WTC11 (cell line): ENCODE results near the gene WDR72. TPM values are rescaled to one million over a fixed set of nuclear protein-coding genes. Genes with fewer than 3 reads are reported as not detected.

Source experiments
- ATAC-seq: fragments of 200-7000 bp; cut with Tn5 transposase; 2 replicates; pipeline ENCODE4 v1.10.0; 2021; ENCODE audit warnings: mild to moderate bottlenecking, moderate library complexity
- CTCF ChIA-PET: fragments of 300-600 bp; sonication (Branson Sonifier 250); formaldehyde crosslinking; loops from one replicate; lab custom pipeline; 2021; ENCODE audit warnings: antibody characterized with exemption; lab: Charles Lee
- POLR2A ChIA-PET: fragments of 350-600 bp; sonication (Branson Sonifier 250); formaldehyde crosslinking; loops from one replicate; lab custom pipeline; 2021; ENCODE audit warnings: antibody characterized with exemption; lab: Charles Lee
- DNase-seq: peaks from one replicate; pipeline ENCODE4 v3.0.0; 2021; ENCODE audit warnings: low spot score
- H3K27ac Mint-ChIP-seq: 2 replicates; pipeline ENCODE4 v1.8.0; 2021; ENCODE audit warnings: mixed read lengths
- H3K27me3 Mint-ChIP-seq: 2 replicates; pipeline ENCODE4 v1.8.0; 2021; ENCODE audit warnings: low read depth, mild to moderate bottlenecking, moderate library complexity, mixed read lengths
- H3K36me3 Mint-ChIP-seq: 2 replicates; pipeline ENCODE4 v1.8.0; 2021; ENCODE audit warnings: mixed read lengths
- H3K4me1 Mint-ChIP-seq: 2 replicates; pipeline ENCODE4 v1.8.0; 2022; ENCODE audit warnings: mixed read lengths
- H3K4me3 Mint-ChIP-seq: 2 replicates; pipeline ENCODE4 v1.8.0; 2021; ENCODE audit warnings: mild to moderate bottlenecking, moderate library complexity, mixed read lengths
- H3K9me3 Mint-ChIP-seq: 2 replicates; pipeline ENCODE4 v1.8.0; 2021; ENCODE audit warnings: mixed read lengths
- CBFB ChIP-seq: sonication (generic); formaldehyde crosslinking; IDR thresholded peaks from 2 replicates; pipeline ENCODE4 v1.8.1; 2022; ENCODE audit warnings: mild to moderate bottlenecking, low read depth, missing genetic modification reagents
- CREM ChIP-seq: sonication (generic); formaldehyde crosslinking; IDR thresholded peaks from 2 replicates; pipeline ENCODE4 v1.8.1; 2022; ENCODE audit warnings: mild to moderate bottlenecking, missing genetic modification reagents, moderate library complexity
- CTCF ChIP-seq: fragments of 200-600 bp; IDR thresholded peaks from 2 replicates; pipeline ENCODE4 v1.8.0; 2022; ENCODE audit warnings: antibody characterized with exemption
- E2F1 ChIP-seq: sonication (generic); formaldehyde crosslinking; IDR thresholded peaks from 2 replicates; pipeline ENCODE4 v1.8.0; 2022; ENCODE audit warnings: mild to moderate bottlenecking, missing genetic modification reagents
- GABPB1 ChIP-seq: sonication (generic); formaldehyde crosslinking; IDR thresholded peaks from 2 replicates; pipeline ENCODE4 v1.8.1; 2023; ENCODE audit warnings: mild to moderate bottlenecking, missing genetic modification reagents
- HMGA2 ChIP-seq: fragments of 250-450 bp; sonication (Bioruptor Pico); IDR thresholded peaks from 2 replicates; pipeline ENCODE4 v1.4.0; 2021; ENCODE audit warnings: mild to moderate bottlenecking, moderate library complexity
- IRF2 ChIP-seq: sonication (generic); formaldehyde crosslinking; IDR thresholded peaks from 2 replicates; pipeline ENCODE4 v1.8.0; 2022; ENCODE audit warnings: low read depth, missing genetic modification reagents, borderline replicate concordance
- JAZF1 ChIP-seq: fragments of 250-450 bp; sonication (Bioruptor Pico); IDR thresholded peaks from 2 replicates; pipeline ENCODE4 v1.9.0; 2021; ENCODE audit warnings: moderate library complexity, mild to moderate bottlenecking, inconsistent platforms
- KAT7 ChIP-seq: sonication (generic); formaldehyde crosslinking; IDR thresholded peaks from 2 replicates; pipeline ENCODE4 v1.8.1; 2023; ENCODE audit warnings: missing genetic modification reagents, mild to moderate bottlenecking, borderline replicate concordance
- NFYB ChIP-seq: sonication (generic); formaldehyde crosslinking; conservative IDR thresholded peaks from 2 replicates; pipeline ENCODE4 v1.8.0; 2022; ENCODE audit warnings: low read depth, missing genetic modification reagents
- NR1H2 ChIP-seq: sonication (generic); formaldehyde crosslinking; IDR thresholded peaks from 2 replicates; pipeline ENCODE4 v1.9.0; 2021; ENCODE audit warnings: mild to moderate bottlenecking, moderate library complexity, missing genetic modification reagents
- PRDM15 ChIP-seq: sonication (generic); formaldehyde crosslinking; IDR thresholded peaks from 2 replicates; pipeline ENCODE4 v1.8.0; 2022; ENCODE audit warnings: missing genetic modification reagents
- SMAD3 ChIP-seq: sonication (generic); formaldehyde crosslinking; IDR thresholded peaks from 2 replicates; pipeline ENCODE4 v1.8.0; 2022; ENCODE audit warnings: missing genetic modification reagents, mild to moderate bottlenecking, borderline replicate concordance
- TCF7 ChIP-seq: sonication (generic); formaldehyde crosslinking; IDR thresholded peaks from 2 replicates; pipeline ENCODE4 v1.8.0; 2022; ENCODE audit warnings: mild to moderate bottlenecking, low read depth, missing genetic modification reagents, moderate library complexity
- TP53 ChIP-seq: sonication (generic); formaldehyde crosslinking; IDR thresholded peaks from 2 replicates; pipeline ENCODE4 v1.8.1; 2023; ENCODE audit warnings: mild to moderate bottlenecking, missing genetic modification reagents
- ZNF396 ChIP-seq: fragments of 250-450 bp; sonication (Bioruptor Pico); IDR thresholded peaks from 2 replicates; pipeline ENCODE4 v1.8.0; 2021; ENCODE audit warnings: mild to moderate bottlenecking, moderate library complexity, borderline replicate concordance
- ZNF423 ChIP-seq: fragments of 250-450 bp; sonication (Bioruptor Pico); IDR thresholded peaks from 2 replicates; pipeline ENCODE4 v2.1.2; 2022; ENCODE audit warnings: mild to moderate bottlenecking, moderate library complexity
- ZNF671 ChIP-seq: fragments of 250-450 bp; sonication (Bioruptor Pico); IDR thresholded peaks from 2 replicates; pipeline ENCODE4 v1.8.0; 2021; ENCODE audit warnings: mild to moderate bottlenecking
- total RNA-seq: library from RNA; stranded (reverse); gene quantifications from 3 replicates; pipeline ENCODE4 v1.2.3, GENCODE V29; 2021

WDR72 gene
- total RNA-seq, 1 experiment from 2014 or later: 8.6 TPM

DNA sequence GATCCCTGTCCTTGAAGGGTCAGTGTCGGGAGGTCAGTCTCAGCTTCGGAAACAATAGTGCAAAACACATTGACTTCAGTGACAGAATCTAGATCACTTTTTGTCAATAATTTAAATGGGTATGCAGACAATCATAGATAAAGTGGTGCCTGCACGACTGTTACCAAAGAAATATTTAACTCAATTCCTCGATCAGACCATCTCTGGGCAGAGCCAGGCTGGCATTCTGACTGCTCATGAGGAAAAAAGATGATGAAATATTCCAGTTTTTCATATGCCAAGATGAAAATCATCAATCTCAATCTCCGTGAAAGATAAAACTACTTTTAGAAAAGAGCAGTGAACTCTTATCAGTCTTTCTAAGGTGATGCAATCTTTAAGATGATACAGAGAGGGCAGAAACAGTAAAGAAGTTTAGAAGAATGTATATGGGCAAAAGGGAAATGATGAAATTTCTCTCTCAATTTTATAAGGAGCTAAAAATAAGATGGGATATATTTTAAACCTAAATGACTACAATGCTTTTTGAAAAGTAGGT, 169.9 kb downstream of the WDR72 start:
- no peak for TF ChIP-seq CBFB (CRISPR knock-in tag)
- TF ChIP-seq PRDM15 (CRISPR knock-in tag): no peak
- TF ChIP-seq E2F1 (CRISPR knock-in tag): no peak
- TF ChIP-seq SMAD3 (CRISPR knock-in tag): no peak
- no peak for TF ChIP-seq TCF7 (CRISPR knock-in tag)
- TF ChIP-seq ZNF423 (CRISPR knock-in tag): no peak
- Mint-ChIP-seq H3K9me3 (no peaks in the 10 kb centered on the region), H3K4me1 (peaks cover 22% of the 10 kb centered on the region), H3K4me3 (no peak overlapping the region), H3K36me3 (no peaks in the 10 kb centered on the region), H3K27me3 (no peaks in the 10 kb centered on the region), H3K27ac (no peak overlapping the region)
- POLR2A ChIA-PET: no interaction called here
- CTCF ChIA-PET: no interaction called here
- DNase-seq (no peak), ATAC-seq (no peak)

- ATAC-seq: peak; percentile 30; the same call in 1 of the 2 replicates
- POLR2A ChIA-PET: no interaction called here
- H3K4me3 Mint-ChIP-seq: no peak overlapping the region
- no peaks in the 10 kb centered on the region for H3K9me3 Mint-ChIP-seq
- no peaks in the 10 kb centered on the region for H3K27me3 Mint-ChIP-seq
- CTCF ChIA-PET: no interaction called here
- H3K36me3 Mint-ChIP-seq: no peaks in the 10 kb centered on the region
- no peak overlapping the region for H3K27ac Mint-ChIP-seq
- TF ChIP-seq CREM (CRISPR knock-in tag) (no peak), NR1H2 (CRISPR knock-in tag) (no peak), TP53 (CRISPR knock-in tag) (no peak), IRF2 (CRISPR knock-in tag) (no peak), KAT7 (CRISPR knock-in tag) (no peak), JAZF1 (CRISPR knock-in tag) (no peak), E2F1 (CRISPR knock-in tag) (no peak), ZNF671 (CRISPR knock-in tag) (no peak), ZNF396 (CRISPR knock-in tag) (no peak), NFYB (CRISPR knock-in tag) (no peak), HMGA2 (CRISPR knock-in tag) (no peak), GABPB1 (CRISPR knock-in tag) (no peak)
- TF ChIP-seq, all 79 proteins: peak for 0
- DNase-seq: no peak
- peaks cover 22% of the 10 kb centered on the region for H3K4me1 Mint-ChIP-seq
These were observed 170.7 kb downstream of the WDR72 start for GRCh38 chr15:53588773-53589172.

- TF ChIP-seq CTCF (peak; percentile 67), CBFB (CRISPR knock-in tag) (no peak)
- TF ChIP-seq, all 79 proteins: peak for 1
- ChIA-PET POLR2A (no interaction called here), CTCF (no interaction called here)
- Mint-ChIP-seq H3K27me3 (no peaks in the 10 kb centered on the region), H3K27ac (no peak overlapping the region), H3K4me3 (no peak overlapping the region), H3K4me1 (peaks cover 22% of the 10 kb centered on the region), H3K9me3 (no peaks in the 10 kb centered on the region), H3K36me3 (no peaks in the 10 kb centered on the region)
- peak; percentile 93 for ATAC-seq
- DNase-seq: peak; percentile 87
These were observed 172.7 kb downstream of the WDR72 start for GRCh38 chr15:53586799-53587198.
